Vagina (tissue), 2 donors: ENCODE data around the gene EHHADH.

Source experiments
- CTCF ChIP-seq, 3 experiments: fragments of 450-650 bp in 2 of 3; fragments of 200-600 bp in 1 of 3; sonication (generic) in 1 of 3; IDR thresholded peaks; one replicate each; pipeline ENCODE4 v1.5.1; 2017 to 2019; ENCODE audit warnings: antibody characterized with exemption in 3 of 3, mild to moderate bottlenecking in 2 of 3, moderate library complexity in 2 of 3
- POLR2AphosphoS5 ChIP-seq, 2 donors: sonication (generic); formaldehyde crosslinking; IDR thresholded peaks; one replicate each; pipeline ENCODE4 v1.9.0; 2017; ENCODE audit warnings: antibody characterized with exemption in 2 of 2, mild to moderate bottlenecking in 2 of 2, low read depth in 1 of 2; ENCODE audit not compliant: insufficient read depth in 1 of 2

GRCh38 chr3:185270956-185271332 is 17.1 kb upstream of the EHHADH start:
- TF ChIP-seq POLR2AphosphoS5 (IDR thresholded peaks at IDR 0.05; ENCODE audit: insufficient read depth in 1 of 2, low read depth in 1 of 2), result no peak
- no peak for TF ChIP-seq CTCF (IDR thresholded peaks at IDR 0.05)
